Stimulated activated CD8-positive, alpha-beta memory T cell treated with anti-CD3 and anti-CD28 coated beads, Interleukin-4, amount 100 ng/mL, for 1 hour (primary cell): Measurements from ENCODE around the gene ZBTB26.
A peak's percentile ranks its signal among the peaks of the same experiment; 100 is the strongest.

Experiments
- DNase-seq, 2 donors: peaks; one replicate each; pipeline ENCODE4 v3.0.0-alpha.2; 2020; ENCODE audit warnings: low read depth in 2 of 2, low spot score in 1 of 2

ZBTB26 gene, protein sequence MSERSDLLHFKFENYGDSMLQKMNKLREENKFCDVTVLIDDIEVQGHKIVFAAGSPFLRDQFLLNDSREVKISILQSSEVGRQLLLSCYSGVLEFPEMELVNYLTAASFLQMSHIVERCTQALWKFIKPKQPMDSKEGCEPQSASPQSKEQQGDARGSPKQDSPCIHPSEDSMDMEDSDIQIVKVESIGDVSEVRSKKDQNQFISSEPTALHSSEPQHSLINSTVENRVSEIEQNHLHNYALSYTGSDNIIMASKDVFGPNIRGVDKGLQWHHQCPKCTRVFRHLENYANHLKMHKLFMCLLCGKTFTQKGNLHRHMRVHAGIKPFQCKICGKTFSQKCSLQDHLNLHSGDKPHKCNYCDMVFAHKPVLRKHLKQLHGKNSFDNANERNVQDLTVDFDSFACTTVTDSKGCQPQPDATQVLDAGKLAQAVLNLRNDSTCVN

DNA sequence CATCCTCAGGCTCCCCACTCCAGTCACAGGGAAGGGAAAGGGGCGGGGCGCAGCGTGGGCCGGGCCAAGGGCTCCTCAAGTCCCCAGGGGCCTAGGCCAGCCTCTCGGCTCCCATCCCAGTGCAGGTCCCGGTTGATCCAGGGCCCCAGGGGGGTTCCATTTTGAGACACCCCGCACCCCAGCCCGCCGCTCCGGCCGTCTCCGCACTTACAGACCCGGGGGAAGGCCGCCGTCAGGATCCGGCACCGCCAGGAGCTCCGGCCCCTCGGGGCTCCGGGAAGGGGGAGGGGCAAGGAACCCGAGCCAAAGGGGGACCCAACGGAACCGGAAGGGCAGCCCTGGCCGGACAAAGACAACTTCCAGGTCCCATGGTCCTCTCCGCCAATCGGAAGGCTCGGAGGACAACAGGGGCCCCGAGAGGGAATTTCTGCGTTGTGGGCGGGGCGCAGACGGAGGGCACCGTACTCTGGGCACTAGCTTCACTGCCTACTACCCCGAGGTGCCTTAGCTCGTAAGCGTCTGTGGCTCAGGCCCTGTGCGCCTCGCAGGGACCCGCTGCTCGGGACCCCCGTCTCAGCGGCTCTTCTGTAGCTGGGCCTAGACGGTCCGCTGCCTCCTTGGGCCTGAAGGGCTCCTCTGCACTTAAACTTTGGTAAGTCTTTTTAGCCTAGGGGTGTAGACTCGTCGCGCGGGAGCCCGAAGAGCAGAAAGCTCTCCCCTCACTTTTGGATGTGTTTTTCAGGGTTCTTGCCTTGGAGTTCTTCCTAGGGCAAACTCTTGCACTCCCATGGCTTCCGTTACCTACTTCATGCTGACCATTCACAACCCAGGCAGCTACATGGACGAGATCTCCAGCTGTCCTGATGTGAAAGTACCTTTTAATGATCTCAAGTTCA lies at the start of gene ZBTB26:
ZBTB26 (minus strand) TSS at position 287 of the 896 bp plus-strand sequence. CDS start 11,578 bp downstream, outside the sequence.
- DNase-seq = peak; percentile 77

DNA sequence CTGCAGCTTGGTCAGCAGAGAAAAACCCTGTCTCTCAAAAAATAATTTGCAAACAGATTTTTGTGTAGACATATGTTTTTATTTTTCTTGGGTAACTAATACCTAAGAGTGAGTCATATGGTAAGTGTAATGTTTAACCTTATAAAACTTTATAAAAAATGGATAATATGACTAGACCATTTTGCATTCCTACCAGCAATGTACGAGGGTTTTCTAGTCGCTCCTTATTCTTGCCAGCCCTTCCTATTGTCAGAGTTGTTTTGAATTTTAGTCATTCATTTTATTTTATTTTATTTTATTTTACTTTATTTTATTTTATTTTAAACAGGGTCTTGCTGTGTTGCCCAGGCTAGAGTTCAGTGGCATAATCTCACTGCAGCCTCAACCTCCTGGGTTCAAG lies 47.3 kb upstream of the ZBTB26 start:
- DNase-seq = no peak

- DNase-seq = no peak
Observed at GRCh38 chr9:122975196-122975595, 43.9 kb upstream of the ZBTB26 start.

DNA sequence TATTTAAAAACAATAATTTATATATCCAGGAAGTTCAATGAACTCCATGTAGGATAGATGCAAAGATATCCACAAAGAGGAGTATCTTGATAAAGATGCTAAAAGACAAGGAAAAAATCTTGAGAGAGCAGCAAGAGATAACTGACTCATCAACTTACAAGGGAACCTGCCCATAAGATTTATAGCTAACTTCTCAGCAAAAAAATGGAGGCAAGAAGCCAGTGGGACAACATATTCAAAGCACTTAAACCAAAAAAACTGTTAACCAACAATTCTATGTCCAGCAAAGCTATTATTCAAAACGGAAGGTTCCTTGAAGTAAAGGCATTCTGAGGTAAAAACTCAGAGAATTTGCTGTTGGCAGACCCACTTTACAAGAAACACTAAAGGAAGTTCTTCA lies 29.8 kb upstream of the ZBTB26 start:
- DNase-seq = no peak

GRCh38 chr9:122955961-122956360 lies 24.6 kb upstream of the ZBTB26 start:
- no peak for DNase-seq

- DNase-seq = no peak
Observed at GRCh38 chr9:122954253-122954691, 23.0 kb upstream of the ZBTB26 start.

GRCh38 chr9:122951056-122951455 lies 19.7 kb upstream of the ZBTB26 start:
- DNase-seq = no peak

DNA sequence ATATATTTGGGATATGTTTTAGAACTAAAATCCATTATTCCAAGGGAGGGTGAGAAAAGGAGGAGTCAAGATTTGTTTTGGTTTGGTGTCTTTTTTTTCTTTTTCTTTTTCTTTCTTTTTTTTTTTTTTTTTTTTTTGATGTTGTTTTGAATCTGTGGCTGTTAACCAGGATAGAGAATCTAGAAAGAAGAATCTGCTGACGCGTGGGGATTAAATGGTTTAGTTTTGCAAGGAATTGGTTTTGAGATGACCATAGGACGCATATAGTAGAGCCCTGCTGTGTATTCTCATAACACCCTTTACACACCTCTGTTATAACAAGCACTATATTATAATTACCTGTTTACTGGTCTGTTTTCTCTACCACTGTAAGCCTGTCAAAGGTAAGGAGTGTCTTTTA lies 19.0 kb upstream of the ZBTB26 start:
- DNase-seq = no peak

GRCh38 chr9:122949696-122950095 lies 18.4 kb upstream of the ZBTB26 start:
- no peak for DNase-seq

- no peak for DNase-seq
Observed at GRCh38 chr9:122948313-122948712, 17.0 kb upstream of the ZBTB26 start.

- DNase-seq = no peak
Observed at GRCh38 chr9:122946461-122947005, 15.2 kb upstream of the ZBTB26 start.

DNA sequence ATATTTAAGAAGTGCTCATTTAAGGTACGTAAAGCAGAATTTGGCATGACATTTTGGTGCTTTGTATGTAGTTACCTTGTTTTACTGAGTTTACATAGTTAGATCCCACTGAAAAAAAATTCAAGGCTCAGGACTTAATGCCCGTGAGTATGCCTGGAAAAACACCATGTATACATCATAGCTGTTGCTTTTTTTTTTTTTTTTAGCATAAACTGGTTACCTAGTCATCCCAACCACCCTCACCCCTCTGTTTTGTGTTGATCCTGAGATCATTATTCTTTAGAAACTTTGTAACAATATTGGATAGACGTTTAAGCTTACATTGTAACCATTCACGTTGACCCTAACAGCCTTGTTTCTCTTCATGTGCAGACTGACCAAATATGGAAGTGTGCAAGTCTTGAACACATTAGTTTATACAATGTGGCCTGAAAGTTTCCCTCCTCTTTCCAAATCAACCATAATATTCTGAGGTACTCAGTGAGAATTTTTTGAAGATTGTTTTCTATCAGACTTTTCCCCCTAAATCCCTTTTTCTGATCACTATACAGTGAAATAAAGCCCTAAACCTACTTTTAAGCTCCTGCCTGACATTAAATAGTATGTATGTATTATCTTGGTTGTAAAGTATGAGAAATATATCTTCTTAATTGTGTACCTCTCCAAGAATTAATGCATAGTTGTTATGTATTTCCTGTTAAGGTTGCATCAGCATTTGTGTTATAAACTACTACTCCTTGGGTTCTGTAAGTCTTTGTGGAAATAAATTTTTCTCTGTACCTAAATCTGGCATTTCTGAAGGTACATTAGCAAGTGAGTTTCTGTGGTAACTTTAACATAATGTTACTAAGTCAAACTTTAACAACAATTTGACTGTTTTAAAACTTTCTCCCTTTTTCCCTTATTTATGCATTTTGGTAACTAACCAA lies 13.9 kb upstream of the ZBTB26 start:
- no peak for DNase-seq

DNA sequence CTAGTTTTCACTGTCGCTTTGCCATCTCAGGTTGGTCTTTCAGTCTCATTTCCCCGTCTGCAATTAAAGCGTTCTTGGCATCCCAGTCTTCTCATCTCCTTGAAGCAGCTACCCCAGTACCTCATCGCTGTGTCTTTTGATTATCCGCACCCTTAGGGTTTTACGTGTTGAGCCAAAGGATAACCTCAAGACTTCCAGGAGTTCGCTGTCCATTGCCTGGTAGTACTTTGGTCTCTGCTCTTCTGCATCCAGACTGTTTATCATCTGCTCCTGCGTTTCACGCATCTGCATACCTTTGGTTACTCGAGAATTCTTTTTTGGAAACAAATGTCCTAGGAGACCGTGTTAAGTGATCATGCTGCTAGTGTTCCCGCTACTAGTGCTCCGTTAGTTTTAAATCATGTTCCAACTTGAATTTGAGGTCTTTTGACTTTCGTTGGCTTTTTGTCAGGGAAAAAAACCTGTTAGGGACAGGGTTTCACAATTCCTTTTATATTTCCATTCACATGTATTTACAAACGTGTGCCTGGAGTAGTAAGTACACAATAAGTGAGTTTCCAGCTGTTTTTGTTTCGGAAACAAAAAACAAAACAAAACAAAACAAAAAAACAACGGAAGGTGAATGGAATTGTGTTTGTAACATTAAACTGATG lies 10.4 kb upstream of the ZBTB26 start:
- no peak for DNase-seq

- DNase-seq = peak; percentile 97
Observed at GRCh38 chr9:122940749-122941581, 9.7 kb upstream of the ZBTB26 start, which contains the start of gene RABGAP1. Gene RABGAP1, plus strand, starts transcription at chr9:122941020. Its CDS starts 16,040 bp downstream, at chr9:122957060.

- DNase-seq = no peak
Observed at GRCh38 chr9:122940454-122940748, 9.1 kb upstream of the ZBTB26 start.

GRCh38 chr9:122939601-122940000 lies 8.3 kb upstream of the ZBTB26 start:
- no peak for DNase-seq

- DNase-seq = no peak
Observed at GRCh38 chr9:122936883-122937282, 5.6 kb upstream of the ZBTB26 start.

GRCh38 chr9:122936464-122936863 lies 5.2 kb upstream of the ZBTB26 start:
- DNase-seq = no peak

DNA sequence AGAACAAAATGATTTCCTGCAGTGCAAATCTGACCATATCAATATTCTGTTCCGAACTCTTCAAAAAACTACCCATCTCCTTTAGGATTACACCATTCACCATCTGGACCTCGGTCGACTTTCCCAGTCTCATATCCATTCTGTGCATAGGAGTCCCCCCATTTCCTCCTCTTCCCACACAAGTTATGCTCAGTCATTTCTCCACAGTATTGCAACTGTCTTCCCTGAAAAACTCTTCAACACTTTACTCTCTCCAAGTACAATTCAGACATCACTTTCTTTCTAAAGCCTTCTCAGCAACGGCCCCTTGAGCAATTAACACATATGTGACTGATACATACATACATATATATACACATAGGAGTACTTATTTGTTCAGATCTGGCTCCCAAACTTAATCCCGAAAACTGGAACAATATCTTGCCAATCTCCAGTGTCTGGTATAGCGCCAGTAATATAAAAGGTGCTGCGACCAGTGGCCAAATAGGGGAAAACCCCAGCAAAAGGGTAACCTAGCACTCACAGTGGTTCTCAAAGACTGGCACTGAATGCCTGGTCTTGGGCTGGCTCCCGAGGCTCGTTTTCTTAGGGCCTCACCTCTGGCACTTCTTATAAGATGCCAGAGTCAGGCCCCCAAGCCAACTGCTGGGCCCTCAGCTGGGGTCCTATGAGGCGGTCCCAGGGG lies 629 bp downstream of the ZBTB26 start:
- no peak for DNase-seq
